Measurements from ENCODE around the gene PARD3. TPM values are rescaled to one million over a fixed set of nuclear protein-coding genes. Genes with fewer than 3 reads are reported as not detected.
A peak's percentile ranks its signal among the peaks of the same experiment; 100 is the strongest.

PARD3 gene
- total and polyA plus RNA-seq, 2 donors (not counting 3 experiments of a cell fraction or from before 2014, with no cell fraction given), result 7.3 to 24.1 TPM

DNA sequence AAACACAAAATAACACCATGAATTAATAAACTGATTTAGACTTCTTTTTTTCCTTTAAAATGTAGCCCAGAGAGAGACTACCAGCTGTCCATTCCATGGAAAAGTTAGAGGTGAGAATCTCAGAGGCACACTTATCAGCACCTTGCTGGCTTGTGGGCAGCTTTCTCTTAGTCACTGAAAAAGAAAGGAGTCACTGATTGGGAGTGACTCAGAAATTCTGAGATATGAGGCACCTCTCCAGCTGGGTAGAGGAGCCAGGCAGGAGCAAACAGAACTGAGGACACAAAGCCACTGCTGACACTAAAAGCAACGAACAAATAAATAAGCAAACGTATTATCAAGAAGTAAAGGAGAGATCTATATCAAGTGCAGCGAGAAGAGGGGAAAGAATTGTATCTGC, 310.6 kb downstream of the PARD3 start:
- Histone ChIP-seq H3K9ac (replicated peaks; ENCODE audit: extremely low read depth, insufficient read depth, low read length) (no peak overlapping the region), H3K27ac (ENCODE audit: insufficient read depth, low read depth, low read length) (no peak overlapping the region), H3K27me3 (ENCODE audit: control insufficient read depth in 2 of 2, insufficient read depth in 2 of 2, low read length in 2 of 2) (no peaks in the 10 kb centered on the region), H3K4me1 (ENCODE audit: control insufficient read depth, extremely low read depth, insufficient read depth, low read length) (no peaks in the 10 kb centered on the region), H4K20me1 (replicated peaks; ENCODE audit: control insufficient read depth, extremely low read depth, insufficient read depth, low read length) (no peaks in the 10 kb centered on the region), H3K79me2 (ENCODE audit: control insufficient read depth, insufficient read depth, low read length) (no peaks in the 10 kb centered on the region), H2AFZ (ENCODE audit: low read depth, low read length) (no peak overlapping the region), H3K9me3 (replicated peaks; ENCODE audit: control insufficient read depth, insufficient read depth, low read length) (no peaks in the 10 kb centered on the region), H3K9me1 (replicated peaks; ENCODE audit: control insufficient read depth, extremely low read depth, insufficient read depth, low read length) (peaks cover 3% of the 10 kb centered on the region), H3K4me2 (ENCODE audit: insufficient read depth, low read length) (no peak overlapping the region), H3K4me3 (replicated peaks in 1 of 3; ENCODE audit: insufficient read depth in 1 of 3, low read depth in 1 of 3, low read length in 3 of 3) (no peak overlapping the region), H3K36me3 (ENCODE audit: control insufficient read depth in 2 of 2, extremely low read depth in 1 of 2, insufficient read depth in 2 of 2, low read length in 2 of 2) (no peaks in the 10 kb centered on the region)
- ChIA-PET POLR2A (interaction anchor here (0.7 kb wide), 1 partner anchor 1220 kb away, joined by 5 read pairs; no protein-coding TSS in a partner anchor), CTCF (no interaction called here)
- peak; percentile 19 for DNase-seq (ENCODE audit: low read depth, low spot score)
- peak; percentile 23 for TF ChIP-seq FOS (IDR thresholded peaks at IDR 0.05; ENCODE audit: borderline replicate concordance, insufficient read depth, low read length)
- TF ChIP-seq GATA2 (IDR thresholded peaks at IDR 0.05; ENCODE audit: insufficient read depth, insufficient read length, low read depth, low read length), result no peak
- FAIRE-seq, result no peak
- intact Hi-C loops (cut with micrococcal nuclease) (no loop called here), dilution Hi-C loops (cut with MboI; ENCODE audit: extremely low pct_ligation_motif_present, low sequenced_read_pairs) (no loop called here)
- BruUV-seq (replicated peaks), result no TSS peak

GRCh38 chr10:34503704-34504103, 311.4 kb downstream of the PARD3 start:
- TF ChIP-seq FOS (IDR thresholded peaks at IDR 0.05; ENCODE audit: borderline replicate concordance, insufficient read depth, low read length) (no peak), JUN (IDR thresholded peaks at IDR 0.05; ENCODE audit: borderline replicate concordance, insufficient read depth, insufficient read length, low read depth) (no peak), MYC (IDR thresholded peaks at IDR 0.05; ENCODE audit: low read depth, low read length) (no peak), POLR2AphosphoS5 (IDR thresholded peaks at IDR 0.05; ENCODE audit: insufficient read depth, low read depth, low read length) (no peak), CTCF (IDR thresholded peaks at IDR 0.05; ENCODE audit: extremely low read depth in 1 of 2, insufficient read depth in 1 of 2, low read depth in 1 of 2, low read length in 2 of 2) (no peak), POLR2A (IDR thresholded peaks at IDR 0.05; ENCODE audit: low read depth, low read length) (no peak), MAX (IDR thresholded peaks at IDR 0.05; ENCODE audit: insufficient read depth, insufficient read length) (no peak), GATA2 (IDR thresholded peaks at IDR 0.05; ENCODE audit: insufficient read depth, insufficient read length, low read depth, low read length) (no peak), EZH2 (IDR thresholded peaks at IDR 0.05; ENCODE audit: borderline replicate concordance, low read depth, low read length, severe bottlenecking) (no peak)
- no peak for FAIRE-seq
- H2AFZ ChIP-seq (ENCODE audit: low read depth, low read length), result no peak overlapping the region
- DNase-seq (ENCODE audit: low read depth, low spot score), result no peak
- no peak overlapping the region for H3K4me2 ChIP-seq (ENCODE audit: insufficient read depth, low read length)
- H3K27me3 ChIP-seq (ENCODE audit: control insufficient read depth in 2 of 2, insufficient read depth in 2 of 2, low read length in 2 of 2), result no peaks in the 10 kb centered on the region
- no peaks in the 10 kb centered on the region for H3K9me3 ChIP-seq (replicated peaks; ENCODE audit: control insufficient read depth, insufficient read depth, low read length)
- CTCF ChIA-PET, result no interaction called here
- no peak overlapping the region for H3K27ac ChIP-seq (ENCODE audit: insufficient read depth, low read depth, low read length)
- H3K4me3 ChIP-seq (replicated peaks in 1 of 3; ENCODE audit: insufficient read depth in 1 of 3, low read depth in 1 of 3, low read length in 3 of 3), result no peak overlapping the region
- no TSS peak for BruUV-seq (replicated peaks)
- H3K9ac ChIP-seq (replicated peaks; ENCODE audit: extremely low read depth, insufficient read depth, low read length), result no peak overlapping the region
- H4K20me1 ChIP-seq (replicated peaks; ENCODE audit: control insufficient read depth, extremely low read depth, insufficient read depth, low read length), result no peaks in the 10 kb centered on the region
- H3K9me1 ChIP-seq (replicated peaks; ENCODE audit: control insufficient read depth, extremely low read depth, insufficient read depth, low read length), result peaks cover 3% of the 10 kb centered on the region
- no peaks in the 10 kb centered on the region for H3K79me2 ChIP-seq (ENCODE audit: control insufficient read depth, insufficient read depth, low read length)
- dilution Hi-C loops (cut with MboI; ENCODE audit: extremely low pct_ligation_motif_present, low sequenced_read_pairs) (no loop called here), intact Hi-C loops (cut with micrococcal nuclease) (no loop called here)
- H3K36me3 ChIP-seq (ENCODE audit: control insufficient read depth in 2 of 2, extremely low read depth in 1 of 2, insufficient read depth in 2 of 2, low read length in 2 of 2), result no peaks in the 10 kb centered on the region
- no peaks in the 10 kb centered on the region for H3K4me1 ChIP-seq (ENCODE audit: control insufficient read depth, extremely low read depth, insufficient read depth, low read length)
- POLR2A ChIA-PET, result interaction anchor here (0.7 kb wide), 1 partner anchor 1219 kb away, joined by 5 read pairs; no protein-coding TSS in a partner anchor
